Measurements from ENCODE around the gene CDK19.
"Not testable (repeated sequence)": the region's sequence is repeated elsewhere in the genome, so short reads cannot be mapped to it uniquely, and the experiment has no call there.

CDK19 gene

GRCh38 chr6:110815411-110816409 lies at the start of gene CDK19:
TSS of gene CDK19 (minus strand) at chr6:110815469. CDS start at chr6:110815136, 333 bp downstream.
- peak; percentile 99 for DNase-seq

- DNase-seq: no peak
Observed at GRCh38 chr6:110864824-110865223, 49.6 kb upstream of the CDK19 start.

GRCh38 chr6:110859335-110859792 lies 44.1 kb upstream of the CDK19 start:
- peak; percentile 73 for DNase-seq

GRCh38 chr6:110858562-110859214 lies 43.4 kb upstream of the CDK19 start:
- DNase-seq: no peak

GRCh38 chr6:110858016-110858415 lies 42.7 kb upstream of the CDK19 start:
- no peak for DNase-seq

GRCh38 chr6:110856296-110856695 lies 41.0 kb upstream of the CDK19 start:
- DNase-seq: no peak

GRCh38 chr6:110853754-110854477 lies 38.6 kb upstream of the CDK19 start:
- DNase-seq: no peak

GRCh38 chr6:110852773-110853172 lies 37.5 kb upstream of the CDK19 start:
- DNase-seq: no peak

GRCh38 chr6:110849781-110850180 lies 34.5 kb upstream of the CDK19 start:
- no peak for DNase-seq

- peak; percentile 34 for DNase-seq
Observed at GRCh38 chr6:110841266-110841665, 26.0 kb upstream of the CDK19 start.

- DNase-seq: not testable (repeated sequence)
Observed at GRCh38 chr6:110835751-110836150, 20.5 kb upstream of the CDK19 start.

GRCh38 chr6:110833831-110834230 lies 18.6 kb upstream of the CDK19 start:
- DNase-seq: no peak

GRCh38 chr6:110831405-110831804 lies 16.1 kb upstream of the CDK19 start:
- DNase-seq: no peak

GRCh38 chr6:110828396-110828795 lies 13.1 kb upstream of the CDK19 start:
- peak; percentile 28 for DNase-seq

- DNase-seq: peak; percentile 72
Observed at GRCh38 chr6:110826236-110827129, 11.2 kb upstream of the CDK19 start.

- DNase-seq: peak; percentile 61
Observed at GRCh38 chr6:110823146-110823545, 7.9 kb upstream of the CDK19 start.

GRCh38 chr6:110822249-110822648 lies 7.0 kb upstream of the CDK19 start:
- DNase-seq: no peak

- DNase-seq: no peak
Observed at GRCh38 chr6:110816677-110817076, 1.4 kb upstream of the CDK19 start.

- no peak for DNase-seq
Observed at GRCh38 chr6:110815015-110815410, 256 bp downstream of the CDK19 start.

- DNase-seq: peak; percentile 78
Observed at GRCh38 chr6:110814102-110815014, 911 bp downstream of the CDK19 start.

All from suppressor macrophage treated with lipopolysaccharide for 4 hours (primary cell).